Heart left ventricle (tissue), 16 donors: ENCODE measurements around the gene SCGB3A2. TPM values are rescaled to one million over a fixed set of nuclear protein-coding genes. Genes with fewer than 3 reads are reported as not detected.

ENCODE experiments used
- ATAC-seq, 4 donors: fragments of 200-7000 bp; cut with Tn5 transposase; one replicate each; pipeline ENCODE4 v1.9.1; 2020 to 2022; ENCODE audit warnings: moderate library complexity in 4 of 4, mild to moderate bottlenecking in 3 of 4, moderate number of reproducible peaks in 1 of 4
- DNase-seq, 5 donors: peaks; one replicate each; pipeline ENCODE4 v3.0.0-alpha.2; 2020
- H3K27ac ChIP-seq, 12 donors: fragments of 200-600 bp; sonication (generic) in 4 of 12; one replicate each; pipeline versions ENCODE4 v1.5.0 to v1.8.0; 2016 to 2022; ENCODE audit warnings: mild to moderate bottlenecking in 2 of 12
- H3K27me3 ChIP-seq, 9 donors: fragments of 200-600 bp; sonication (generic) in 2 of 9; one replicate each; pipeline versions ENCODE4 v1.5.1 to v1.8.0; 2016 to 2022; ENCODE audit warnings: mild to moderate bottlenecking in 3 of 9
- H3K36me3 ChIP-seq, 9 donors: fragments of 200-600 bp; sonication (generic) in 2 of 9; one replicate each; pipeline versions ENCODE4 v1.5.0 to v1.8.0; 2018 to 2022; ENCODE audit warnings: mild to moderate bottlenecking in 2 of 9
- H3K4me1 ChIP-seq, 12 donors: fragments of 200-600 bp; sonication (generic) in 4 of 12; one replicate each; pipeline versions ENCODE4 v1.5.0 to v1.8.0; 2016 to 2022; ENCODE audit warnings: mild to moderate bottlenecking in 3 of 12
- H3K4me3 ChIP-seq, 12 donors: fragments of 200-600 bp; sonication (generic) in 4 of 12; one replicate each; pipeline versions ENCODE4 v1.5.0 to v1.8.0; 2017 to 2022; ENCODE audit warnings: mild to moderate bottlenecking in 9 of 12, moderate library complexity in 4 of 12
- H3K9me3 ChIP-seq, 12 donors: fragments of 200-600 bp; sonication (generic) in 4 of 12; one replicate each; pipeline versions ENCODE4 v1.5.0 to v1.8.0; 2016 to 2022; ENCODE audit warnings: mild to moderate bottlenecking in 1 of 12
- CTCF ChIP-seq, 12 donors: fragments of 200-600 bp; sonication (generic) in 4 of 12; IDR thresholded peaks; one replicate each; pipeline versions ENCODE4 v1.5.0 to v1.8.0; 2018 to 2022; ENCODE audit warnings: antibody characterized with exemption in 12 of 12, mild to moderate bottlenecking in 5 of 12
- POLR2A ChIP-seq, 2 donors: fragments of 450-650 bp; IDR thresholded peaks; one replicate each; pipeline ENCODE4 v1.6.1; 2017; ENCODE audit warnings: antibody characterized with exemption in 2 of 2, mild to moderate bottlenecking in 2 of 2, moderate library complexity in 2 of 2
- WGBS, 4 donors: extraction: QIAGEN DNeasy Blood & Tissue Kit in 2 of 4; methylation state at CpG; one replicate each; pipeline versions ENCODE4 v1.1.5 to v1.1.7; 2013 to 2018; 5-methylcytosine and 5-hydroxymethylcytosine counted together
- intact Hi-C, 10 donors: fragments of 100-400 bp; cut with DNase I; formaldehyde crosslinking; loops; one replicate each; pipeline versions ENCODE4 v1.11.1 to v1.14.2; 2022
- polyA plus RNA-seq, 2 donors: library from polyadenylated mRNA; stranded (reverse); fragments of 200-250 nt; gene quantifications; one replicate each; pipeline ENCODE4 v1.2.3, GENCODE V29; 2013
- total RNA-seq, 9 donors: library from RNA; depleted of rRNA in 2 of 9; stranded (reverse); fragments of >200 nt in 2 of 9; fragmentation: NEBNext Ultra II Directional in 3 of 9; extraction: Animal tissue kit (Norgen Biotek cat#: 25700) in 3 of 9; gene quantifications; one replicate each; pipeline versions ENCODE4 v1.1.0 to v1.2.4, GENCODE V29; 2016 to 2023
- donor health status: ischemic (EF 13 %, LVEDD 7.1; RV severe dilation, severe dysfunction).
- donor health status: healthy with polysubstance abuse.
- donor health status: DM: no; HTN: yes; CAD: no.
- donor health status: DM: no; HTN: no; CAD: no.
- donor health status: ischemic (EF 25% LVEDD 6.9; RV normal size, moderate dysfunction).
- donor health status: ischemic (EF 25% LVEDD 5.7; RV mildly dilated, moderate dysfunction).
- donor health status: healthy.
- donor health status: DM: yes; HTN: yes; CAD: no.
- donor health status: ischemic (EF 35%, LVEDD 5.7; RV mildly dilated, moderate dysfunction).
- donor health status: nonischemic (EF 11% LVEDD 7.7; RV severe dilation, severe dysfunction).
- donor health status: DM: yes; HTN: yes; CAD: no.
- donor health status: PGD.
- donor health status: ischemic (EF 29% LVEDD 5.4; RV normal size, mild dysfunction).
- donor health status: nonischemic (EF 23%, LVEDD 6.1; RV moderate dilation, normal function).

The SCGB3A2 gene
- total and polyA plus RNA-seq, 11 donors = 0.30 TPM; not detected in 10

GRCh38 chr5:147911427-147911826 is 32.9 kb downstream of the SCGB3A2 start:
- DNase-seq = peak; percentile 37 to 81 (median 70)
- peak overlapping the region in 10 of 12 donors; percentile 12 to 66 (median 38) for H3K27ac ChIP-seq

GRCh38 chr5:147912011-147912410 is 33.5 kb downstream of the SCGB3A2 start:
- H3K27ac ChIP-seq = peak overlapping the region in 10 of 12 donors; percentile 12 to 52 (median 32)
- H3K9me3 ChIP-seq = no peaks in the 10 kb centered on the region
- 48 to 74% (median 65%) methylated on average over 1 of the region's 1 CpG for WGBS, 4 donors
- ATAC-seq (no peak), DNase-seq (no peak)
- no peak for TF ChIP-seq CTCF (IDR thresholded peaks at IDR 0.05)
- intact Hi-C loops = no loop called here
- H3K27me3 ChIP-seq = no peaks in the 10 kb centered on the region
- no peak overlapping the region for H3K4me3 ChIP-seq
- peaks cover 0 to 12% (median 0%) of the 10 kb centered on the region in 12 donors for H3K4me1 ChIP-seq
- no peaks in the 10 kb centered on the region for H3K36me3 ChIP-seq

More at GRCh38 chr5:147911427-147911826, 32.9 kb downstream of the SCGB3A2 start:
- H3K27me3 ChIP-seq = no peaks in the 10 kb centered on the region
- ATAC-seq = peak; percentile 91 to 94 (median 91)
- intact Hi-C loops = no loop called here
- no peak for TF ChIP-seq POLR2A (IDR thresholded peaks at IDR 0.05)
- no peak for TF ChIP-seq CTCF (IDR thresholded peaks at IDR 0.05)
- 36 to 63% (median 48%) methylated on average over 6 of the region's 6 CpGs for WGBS, 4 donors
- peaks cover 0 to 16% (median 0%) of the 10 kb centered on the region in 12 donors for H3K4me1 ChIP-seq
- no peaks in the 10 kb centered on the region for H3K36me3 ChIP-seq
- no peaks in the 10 kb centered on the region for H3K9me3 ChIP-seq
- no peak overlapping the region for H3K4me3 ChIP-seq

- H3K27me3 ChIP-seq = no peaks in the 10 kb centered on the region
- ATAC-seq = no peak
- TF ChIP-seq POLR2A (IDR thresholded peaks at IDR 0.05) = no peak
- TF ChIP-seq CTCF (IDR thresholded peaks at IDR 0.05) = no peak
- H3K36me3 ChIP-seq = no peaks in the 10 kb centered on the region
- peaks cover 0 to 12% (median 0%) of the 10 kb centered on the region in 12 donors for H3K4me1 ChIP-seq
- 84 to 96% (median 94%) methylated on average over 3 of the region's 3 CpGs for WGBS, 4 donors
- no peak overlapping the region for H3K4me3 ChIP-seq
- no peaks in the 10 kb centered on the region for H3K9me3 ChIP-seq
- DNase-seq = no peak
- intact Hi-C loops = no loop called here
- no peak overlapping the region for H3K27ac ChIP-seq
These were observed 35.3 kb downstream of the SCGB3A2 start for GRCh38 chr5:147913786-147914185.

GRCh38 chr5:147918101-147918685 is 39.7 kb downstream of the SCGB3A2 start:
- Histone ChIP-seq H3K27ac (no peak overlapping the region), H3K4me1 (no peaks in the 10 kb centered on the region), H3K9me3 (no peaks in the 10 kb centered on the region), H3K36me3 (no peaks in the 10 kb centered on the region), H3K27me3 (no peaks in the 10 kb centered on the region), H3K4me3 (no peak overlapping the region)
- intact Hi-C loops = no loop called here
- DNase-seq = no peak
- WGBS, 4 donors = 35 to 71% (median 41%) methylated on average over 2 of the region's 2 CpGs
- TF ChIP-seq CTCF (IDR thresholded peaks at IDR 0.05) (no peak), POLR2A (IDR thresholded peaks at IDR 0.05) (no peak)
- no peak for ATAC-seq
